Fibroblast of villous mesenchyme (primary cell): ENCODE measurements around the gene PHF21A. TPM values are rescaled to one million over a fixed set of nuclear protein-coding genes. Genes with fewer than 3 reads are reported as not detected.
A peak's percentile ranks its signal among the peaks of the same experiment; 100 is the strongest.

Experiments used
- DNase-seq: peaks from one replicate; pipeline ENCODE4 v3.0.0-alpha.2; 2010; ENCODE audit warnings: low read depth
- H3K4me3 ChIP-seq: 2 replicates; pipeline ENCODE4 v1.5.1; 2011; ENCODE audit warnings: low read depth, mild to moderate bottlenecking, low read length
- total RNA-seq: library from RNA; depleted of rRNA; stranded (reverse); fragments of >200 nt; gene quantifications from 2 replicates; pipeline ENCODE4 v1.2.3, GENCODE V29; 2012
- TF ChIP-seq, protein P1 (sequence below): IDR thresholded peaks from 2 replicates; pipeline ENCODE4 v1.5.1; 2012; ENCODE audit warnings: low read depth, mild to moderate bottlenecking, low read length; ENCODE audit not compliant: insufficient read depth

The PHF21A gene
- total RNA-seq, 1 donor: 15.5 TPM

DNA sequence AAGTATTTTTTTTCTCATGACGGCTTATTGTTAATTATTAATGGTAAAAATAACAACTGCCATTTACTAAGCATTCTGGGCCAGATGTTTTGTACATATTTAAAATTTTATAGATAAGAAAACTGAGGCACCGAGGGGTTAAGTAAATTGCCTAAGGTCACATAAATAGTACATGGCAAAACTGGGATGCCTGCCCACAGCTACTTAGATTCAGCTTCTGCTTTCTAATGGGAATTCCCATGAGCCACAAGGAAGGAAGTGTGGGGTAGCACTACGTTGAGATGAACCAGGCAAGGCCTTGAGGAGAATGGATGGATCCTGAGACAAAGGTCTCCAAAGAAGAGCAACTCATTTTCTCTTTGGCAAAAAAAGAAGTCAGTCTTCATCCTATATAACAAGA is 11.9 kb upstream of the PHF21A start:
- no peak for DNase-seq
- TF ChIP-seq, protein P1, sequence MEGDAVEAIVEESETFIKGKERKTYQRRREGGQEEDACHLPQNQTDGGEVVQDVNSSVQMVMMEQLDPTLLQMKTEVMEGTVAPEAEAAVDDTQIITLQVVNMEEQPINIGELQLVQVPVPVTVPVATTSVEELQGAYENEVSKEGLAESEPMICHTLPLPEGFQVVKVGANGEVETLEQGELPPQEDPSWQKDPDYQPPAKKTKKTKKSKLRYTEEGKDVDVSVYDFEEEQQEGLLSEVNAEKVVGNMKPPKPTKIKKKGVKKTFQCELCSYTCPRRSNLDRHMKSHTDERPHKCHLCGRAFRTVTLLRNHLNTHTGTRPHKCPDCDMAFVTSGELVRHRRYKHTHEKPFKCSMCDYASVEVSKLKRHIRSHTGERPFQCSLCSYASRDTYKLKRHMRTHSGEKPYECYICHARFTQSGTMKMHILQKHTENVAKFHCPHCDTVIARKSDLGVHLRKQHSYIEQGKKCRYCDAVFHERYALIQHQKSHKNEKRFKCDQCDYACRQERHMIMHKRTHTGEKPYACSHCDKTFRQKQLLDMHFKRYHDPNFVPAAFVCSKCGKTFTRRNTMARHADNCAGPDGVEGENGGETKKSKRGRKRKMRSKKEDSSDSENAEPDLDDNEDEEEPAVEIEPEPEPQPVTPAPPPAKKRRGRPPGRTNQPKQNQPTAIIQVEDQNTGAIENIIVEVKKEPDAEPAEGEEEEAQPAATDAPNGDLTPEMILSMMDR: no peak
- no peak overlapping the region for H3K4me3 ChIP-seq

DNA sequence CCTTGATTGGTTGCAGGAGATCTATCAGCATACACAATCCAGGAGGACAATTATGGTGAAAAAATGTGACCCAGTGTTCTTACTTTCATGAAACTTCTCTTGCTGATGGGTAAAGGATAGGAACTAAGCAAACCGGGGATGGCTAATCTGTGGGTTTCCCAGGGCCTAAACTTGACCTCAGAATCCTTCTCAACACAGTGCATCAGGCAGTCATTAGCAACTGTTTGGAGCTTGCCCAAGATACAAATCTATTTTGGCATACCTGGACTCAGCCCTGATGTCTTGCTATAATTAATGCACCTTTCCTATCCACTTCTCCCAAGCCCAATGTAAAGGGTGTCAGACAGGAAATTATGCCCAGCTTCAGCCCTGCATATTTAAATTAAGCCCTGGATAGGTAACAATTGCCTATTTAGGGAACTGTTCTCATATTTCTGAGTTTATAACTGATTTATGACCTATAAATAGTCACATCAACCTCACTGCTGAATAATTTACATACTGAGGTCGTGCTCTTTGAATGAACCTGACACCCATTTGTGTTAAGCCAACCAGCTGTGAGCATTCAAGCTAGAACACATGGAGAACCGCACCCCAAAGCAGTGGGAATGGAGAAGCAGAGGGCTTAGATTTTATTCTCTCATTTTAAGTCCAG is 9.2 kb upstream of the PHF21A start:
- no peak for DNase-seq
- TF ChIP-seq, protein P1: no peak
- no peak overlapping the region for H3K4me3 ChIP-seq

DNA sequence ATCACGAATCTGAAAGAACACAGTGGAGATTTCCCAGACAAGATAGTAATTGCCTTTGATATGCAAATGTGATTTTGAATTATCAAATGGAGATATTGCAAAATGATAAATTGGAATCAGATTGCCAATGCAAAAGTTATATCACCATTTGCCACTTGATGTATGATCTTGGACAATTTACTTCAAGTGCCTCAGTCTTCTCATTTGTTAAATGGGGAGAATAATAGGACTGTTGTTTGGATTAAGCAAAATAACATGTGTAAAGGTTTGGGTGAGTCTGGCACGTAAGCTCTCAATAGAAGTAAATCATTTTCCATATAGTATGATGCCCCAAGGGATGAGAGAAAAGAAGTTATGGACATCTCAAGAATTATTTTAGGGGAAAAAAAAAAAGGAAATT is 7.9 kb upstream of the PHF21A start:
- no peak overlapping the region for H3K4me3 ChIP-seq
- no peak for DNase-seq
- TF ChIP-seq, protein P1: no peak

GRCh38 chr11:46127150-46127638 is 5.9 kb upstream of the PHF21A start:
- TF ChIP-seq, protein P1: peak; percentile 74
- peak; percentile 84 for DNase-seq

GRCh38 chr11:46125284-46125683 is 4.0 kb upstream of the PHF21A start:
- TF ChIP-seq, protein P1: no peak
- H3K4me3 ChIP-seq: no peak overlapping the region
- no peak for DNase-seq

More at GRCh38 chr11:46127150-46127638, 5.9 kb upstream of the PHF21A start:
- no peak overlapping the region for H3K4me3 ChIP-seq

DNA sequence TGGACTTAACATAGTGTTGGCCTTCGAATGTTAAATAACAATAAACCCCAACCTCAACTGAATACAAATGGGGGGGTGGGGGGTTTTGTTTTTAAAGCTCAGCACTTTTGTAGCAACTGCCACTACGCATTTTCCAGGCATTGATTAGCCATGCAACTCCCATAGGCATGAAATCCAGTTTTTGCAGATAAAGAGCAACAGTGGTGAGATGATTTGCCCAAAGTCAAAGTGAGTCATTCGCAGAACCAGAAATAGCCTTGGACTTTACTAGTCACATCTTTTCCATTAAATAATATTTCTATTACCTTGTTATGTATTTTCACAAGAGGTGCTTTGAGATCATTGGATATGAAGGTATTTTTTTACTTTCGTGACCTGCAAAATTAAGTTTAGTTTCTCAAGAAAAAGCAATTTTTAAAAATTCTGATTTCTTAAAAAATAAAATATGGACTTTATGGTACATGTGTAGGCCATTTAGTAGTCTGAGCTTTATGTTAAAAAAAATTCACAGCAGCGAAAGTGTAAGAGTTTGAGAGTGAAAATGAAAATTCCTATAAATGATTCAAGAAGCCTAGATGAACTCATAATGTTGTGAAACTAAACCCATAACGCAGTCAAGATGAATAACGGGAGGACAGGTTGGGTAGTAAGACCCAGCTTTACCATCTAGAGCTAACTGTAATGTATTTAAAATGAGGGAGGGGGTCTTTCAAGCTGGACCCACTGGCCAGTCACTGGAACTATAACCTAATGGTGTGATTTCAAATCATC is 1.9 kb upstream of the PHF21A start:
- TF ChIP-seq, protein P1: no peak
- DNase-seq: no peak
- peak overlapping the region; percentile 75 for H3K4me3 ChIP-seq
